Thyroid gland (tissue), 4 donors: ENCODE measurements around the gene CMTM3. TPM values are rescaled to one million over a fixed set of nuclear protein-coding genes. Genes with fewer than 3 reads are reported as not detected.
A peak's percentile ranks its signal among the peaks of the same experiment; 100 is the strongest.

Experiments
- DNase-seq, 2 donors: peaks; one replicate each; pipeline ENCODE4 v3.0.0-alpha.2; 2019
- H3K27ac ChIP-seq, 3 donors: fragments of 200-600 bp; sonication (generic); 1 replicate in 2 of 3; 2 replicates in 1 of 3; pipeline ENCODE4 v1.5.1; 2016 to 2019; ENCODE audit warnings: mild to moderate bottlenecking in 1 of 3, moderate library complexity in 1 of 3
- H3K27me3 ChIP-seq: fragments of 200-600 bp; sonication (generic); one replicate; pipeline ENCODE4 v1.5.1; 2019
- H3K36me3 ChIP-seq, 2 donors: fragments of 200-600 bp; sonication (generic); one replicate each; pipeline ENCODE4 v1.5.1; 2016 to 2019
- H3K4me1 ChIP-seq, 2 donors: fragments of 200-600 bp; sonication (generic); one replicate each; pipeline ENCODE4 v1.5.1; 2017 to 2019
- H3K4me3 ChIP-seq, 3 donors: fragments of 200-600 bp; sonication (generic); replicated peaks in 1 of 3; 1 replicate in 2 of 3; 2 replicates in 1 of 3; pipeline ENCODE4 v1.5.1; 2016; ENCODE audit warnings: mild to moderate bottlenecking in 1 of 3
- H3K9me3 ChIP-seq: fragments of 200-600 bp; sonication (generic); one replicate; pipeline ENCODE4 v1.5.1; 2017
- POLR2A ChIP-seq, 2 donors: fragments of 450-650 bp; IDR thresholded peaks; one replicate each; pipeline ENCODE4 v1.6.1; 2017; ENCODE audit warnings: antibody characterized with exemption in 2 of 2, mild to moderate bottlenecking in 2 of 2, moderate library complexity in 1 of 2
- WGBS, 2 donors: methylation state at CpG; one replicate each; pipeline ENCODE4 v1.1.5; 2017; 5-methylcytosine and 5-hydroxymethylcytosine counted together
- intact Hi-C: fragments of 100-400 bp; cut with DNase I; formaldehyde crosslinking; loops from one replicate; pipeline ENCODE4 v1.15.1; 2023
- total RNA-seq, 4 donors: library from RNA; depleted of rRNA; stranded (reverse); fragments of >200 nt; gene quantifications; one replicate each; pipeline ENCODE4 v1.2.3, GENCODE V29; 2016
- TF ChIP-seq, protein P1 (sequence below), 6 experiments: fragments of 200-600 bp in 3 of 6; fragments of 450-650 bp in 3 of 6; sonication (generic) in 3 of 6; IDR thresholded peaks; one replicate each; pipeline ENCODE4 v1.5.1; 2016 to 2019; ENCODE audit warnings: antibody characterized with exemption in 6 of 6, mild to moderate bottlenecking in 2 of 6, inconsistent platforms in 1 of 6, moderate library complexity in 1 of 6

CMTM3 gene, protein sequence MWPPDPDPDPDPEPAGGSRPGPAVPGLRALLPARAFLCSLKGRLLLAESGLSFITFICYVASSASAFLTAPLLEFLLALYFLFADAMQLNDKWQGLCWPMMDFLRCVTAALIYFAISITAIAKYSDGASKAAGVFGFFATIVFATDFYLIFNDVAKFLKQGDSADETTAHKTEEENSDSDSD
- total RNA-seq = 10 to 100 TPM in 3 of 4 donors, 1 to 10 TPM in 1; 5.9 to 32.0 (median 21.3) TPM

DNA sequence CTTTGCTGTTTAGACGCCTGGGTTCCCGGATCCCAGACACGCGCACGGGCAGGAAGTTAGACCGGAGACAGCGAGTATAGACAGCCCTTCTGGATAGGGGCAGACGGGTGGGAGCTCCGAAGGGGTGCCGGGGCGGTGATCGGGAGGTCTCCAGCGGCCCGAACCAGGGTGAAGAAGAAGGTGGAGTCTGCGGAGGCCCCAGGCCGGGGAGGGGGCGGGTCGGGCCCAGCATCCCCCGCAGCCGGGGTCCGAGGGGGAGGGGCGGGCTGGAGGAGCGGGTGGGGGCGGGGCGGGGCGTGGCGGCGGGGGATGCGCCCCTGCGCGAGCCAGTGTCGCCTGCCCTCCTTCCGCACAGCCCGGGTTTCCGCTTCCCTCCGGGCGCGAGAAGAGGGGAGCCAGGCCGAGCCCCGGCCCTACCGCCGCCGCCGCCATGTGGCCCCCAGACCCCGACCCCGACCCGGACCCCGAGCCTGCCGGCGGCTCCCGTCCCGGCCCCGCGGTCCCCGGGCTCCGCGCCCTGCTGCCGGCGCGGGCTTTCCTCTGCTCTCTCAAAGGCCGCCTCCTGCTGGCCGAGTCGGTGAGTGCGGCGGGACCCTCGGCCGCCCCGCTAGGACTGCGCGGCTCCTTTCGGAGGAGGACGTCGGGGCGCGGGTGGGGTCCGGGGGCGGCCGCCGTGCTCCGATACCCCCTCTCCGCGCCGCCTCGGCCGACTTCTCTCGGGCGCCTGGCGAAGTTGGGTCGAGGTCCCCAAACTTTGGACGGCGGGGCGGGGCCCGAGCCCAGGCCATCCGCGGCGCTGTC is at the start of gene CMTM3:
Gene CMTM3 (plus strand): TSS at position 329 of the 801 bp plus-strand sequence. CDS start 102 bp downstream, at position 431.
- 0 to 1% methylated on average over 8 to 18 of the region's 96 CpGs for WGBS, 2 donors
- no peaks in the 10 kb centered on the region for H3K36me3 ChIP-seq
- H3K4me1 ChIP-seq = peaks cover 13 to 30% of the 10 kb centered on the region in 2 donors
- DNase-seq = peak; percentile 59 to 64
- TF ChIP-seq POLR2A (IDR thresholded peaks at IDR 0.05) = no peak
- TF ChIP-seq, protein P1, sequence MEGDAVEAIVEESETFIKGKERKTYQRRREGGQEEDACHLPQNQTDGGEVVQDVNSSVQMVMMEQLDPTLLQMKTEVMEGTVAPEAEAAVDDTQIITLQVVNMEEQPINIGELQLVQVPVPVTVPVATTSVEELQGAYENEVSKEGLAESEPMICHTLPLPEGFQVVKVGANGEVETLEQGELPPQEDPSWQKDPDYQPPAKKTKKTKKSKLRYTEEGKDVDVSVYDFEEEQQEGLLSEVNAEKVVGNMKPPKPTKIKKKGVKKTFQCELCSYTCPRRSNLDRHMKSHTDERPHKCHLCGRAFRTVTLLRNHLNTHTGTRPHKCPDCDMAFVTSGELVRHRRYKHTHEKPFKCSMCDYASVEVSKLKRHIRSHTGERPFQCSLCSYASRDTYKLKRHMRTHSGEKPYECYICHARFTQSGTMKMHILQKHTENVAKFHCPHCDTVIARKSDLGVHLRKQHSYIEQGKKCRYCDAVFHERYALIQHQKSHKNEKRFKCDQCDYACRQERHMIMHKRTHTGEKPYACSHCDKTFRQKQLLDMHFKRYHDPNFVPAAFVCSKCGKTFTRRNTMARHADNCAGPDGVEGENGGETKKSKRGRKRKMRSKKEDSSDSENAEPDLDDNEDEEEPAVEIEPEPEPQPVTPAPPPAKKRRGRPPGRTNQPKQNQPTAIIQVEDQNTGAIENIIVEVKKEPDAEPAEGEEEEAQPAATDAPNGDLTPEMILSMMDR (IDR thresholded peaks at IDR 0.05) = peak; percentile 29 to 90 (median 57)
- intact Hi-C loops = loop anchor here (5.0 kb wide), 3 partner anchors 122 to 263 kb away; no protein-coding TSS in a partner anchor
- H3K4me3 ChIP-seq = peak within 1 kb of the TSS; percentile 10 to 65 (median 60)
- peak within 1 kb of the TSS; percentile 66 to 93 (median 87) for H3K27ac ChIP-seq
- no peaks in the 10 kb centered on the region for H3K9me3 ChIP-seq
- H3K27me3 ChIP-seq = no peaks in the 10 kb centered on the region

DNA sequence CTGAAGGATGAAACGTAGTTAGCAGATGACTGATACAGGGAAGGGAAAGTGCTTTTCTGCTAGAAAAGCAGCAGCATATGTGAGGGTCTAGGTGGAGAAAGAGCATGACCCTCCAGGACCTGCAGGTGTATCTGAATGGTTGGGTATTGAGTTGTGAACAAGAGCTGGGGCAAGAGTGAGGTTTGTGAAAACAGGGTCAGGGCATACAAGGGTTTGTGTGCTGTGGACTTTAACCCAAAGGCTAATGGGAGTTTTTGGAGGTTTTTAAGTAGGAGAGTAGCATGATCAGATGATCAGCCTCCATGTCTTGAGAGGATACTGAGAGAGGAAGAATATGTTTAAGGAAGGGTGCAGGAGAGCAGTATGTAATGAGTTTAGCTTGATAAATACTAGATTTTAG is 44.4 kb upstream of the CMTM3 start:
- H3K27ac ChIP-seq = no peak overlapping the region
- DNase-seq = no peak
- intact Hi-C loops = no loop called here
- H3K4me3 ChIP-seq = no peak overlapping the region
- TF ChIP-seq, protein P1 (IDR thresholded peaks at IDR 0.05) = no peak
- TF ChIP-seq POLR2A (IDR thresholded peaks at IDR 0.05) = no peak
- 87 to 94% methylated on average over 1 of the region's 1 CpG for WGBS, 2 donors
- H3K4me1 ChIP-seq = peaks cover 0 to 4% of the 10 kb centered on the region in 2 donors
- no peaks in the 10 kb centered on the region for H3K27me3 ChIP-seq
- no peaks in the 10 kb centered on the region for H3K9me3 ChIP-seq
- H3K36me3 ChIP-seq = no peaks in the 10 kb centered on the region

DNA sequence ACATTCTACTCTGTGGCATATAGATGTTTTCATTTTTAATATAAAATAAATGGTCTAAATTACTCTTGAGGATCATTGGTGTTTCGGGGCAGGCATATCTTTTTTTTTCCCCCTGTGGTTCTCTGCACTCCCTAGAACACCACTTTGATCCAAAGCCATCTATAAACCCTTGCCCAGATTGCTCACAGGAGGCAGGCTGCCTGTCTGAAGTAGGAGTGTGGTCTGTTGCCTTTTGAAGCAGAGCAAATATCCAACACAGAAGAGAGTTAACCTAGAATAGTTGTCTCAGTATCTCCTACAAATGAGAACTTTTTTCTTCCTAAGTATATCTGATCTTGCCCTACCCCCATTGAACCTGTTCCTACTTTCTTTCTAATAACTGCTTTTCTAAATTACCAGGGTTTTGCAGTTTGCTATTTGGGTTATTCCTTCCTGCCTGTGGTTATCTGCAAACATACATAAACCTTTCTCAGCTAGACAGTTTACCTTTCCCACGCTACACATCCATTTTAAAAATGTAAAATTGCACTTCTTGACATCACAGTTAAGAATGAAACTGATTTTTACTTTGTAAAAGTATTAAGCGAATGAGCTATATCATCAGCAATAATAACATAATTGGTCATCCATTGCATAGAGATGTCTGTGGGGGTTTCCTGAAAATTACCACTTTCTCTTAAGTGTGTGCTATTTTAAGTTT is 43.0 kb upstream of the CMTM3 start:
- WGBS, 2 donors = 90 to 96% methylated on average over 3 of the region's 3 CpGs
- H3K27ac ChIP-seq = no peak overlapping the region
- no peaks in the 10 kb centered on the region for H3K9me3 ChIP-seq
- H3K4me3 ChIP-seq = no peak overlapping the region
- H3K4me1 ChIP-seq = peaks cover 0 to 4% of the 10 kb centered on the region in 2 donors
- DNase-seq = no peak
- intact Hi-C loops = no loop called here
- no peak for TF ChIP-seq POLR2A (IDR thresholded peaks at IDR 0.05)
- TF ChIP-seq, protein P1 (IDR thresholded peaks at IDR 0.05) = no peak
- no peaks in the 10 kb centered on the region for H3K27me3 ChIP-seq
- peaks cover 0 to 5% of the 10 kb centered on the region in 2 donors for H3K36me3 ChIP-seq

DNA sequence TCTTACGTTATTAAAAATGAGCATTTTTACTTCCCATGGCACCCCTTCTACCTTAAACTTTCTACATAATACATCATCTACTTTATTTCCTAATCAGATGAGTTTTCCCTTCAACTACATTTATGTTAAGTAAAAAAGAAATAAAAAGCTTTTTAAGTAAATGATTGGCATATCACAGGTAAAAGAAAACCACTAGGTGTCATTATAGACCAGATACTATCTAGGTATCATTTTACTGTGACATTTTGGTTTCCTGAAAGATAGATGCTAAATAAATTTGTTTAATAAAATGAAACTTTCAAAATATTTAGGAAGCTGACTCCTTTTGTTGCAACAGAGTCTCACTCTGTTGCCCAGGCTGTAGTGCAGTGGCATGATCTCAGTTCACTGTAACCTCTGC is 42.1 kb upstream of the CMTM3 start:
- Histone ChIP-seq H3K36me3 (peaks cover 0 to 8% of the 10 kb centered on the region in 2 donors), H3K9me3 (no peaks in the 10 kb centered on the region), H3K27ac (no peak overlapping the region), H3K4me1 (peaks cover 0 to 4% of the 10 kb centered on the region in 2 donors), H3K27me3 (no peaks in the 10 kb centered on the region), H3K4me3 (no peak overlapping the region)
- intact Hi-C loops = no loop called here
- DNase-seq = no peak
- 90% methylated on average over 1 of the region's 1 CpG for WGBS, 2 donors
- TF ChIP-seq POLR2A (IDR thresholded peaks at IDR 0.05) = no peak
- TF ChIP-seq, protein P1 (IDR thresholded peaks at IDR 0.05) = no peak
